HG03575 (cell line): ENCODE measurements around the gene SESN3.
"Not testable (repeated sequence)": the region's sequence is repeated elsewhere in the genome, so short reads cannot be mapped to it uniquely, and the experiment has no call there.

Experiments
- ATAC-seq: cut with Tn5 transposase; IDR thresholded peaks from one replicate; pipeline ENCODE4 v1.9.1; 2021; ENCODE audit not compliant: unreplicated experiment, insufficient number of reproducible peaks, low FRiP score; ENCODE audit errors: extremely low read depth

SESN3 gene

GRCh38 chr11:95229199-95229992, 1.6 kb downstream of the SESN3 start:
- no peak for ATAC-seq

GRCh38 chr11:95228081-95228749, 2.8 kb downstream of the SESN3 start:
- ATAC-seq, result no peak

- not testable (repeated sequence) for ATAC-seq
Observed at GRCh38 chr11:95227060-95227459, 3.9 kb downstream of the SESN3 start.

GRCh38 chr11:95222817-95223216, 8.2 kb downstream of the SESN3 start:
- ATAC-seq, result no peak

- no peak for ATAC-seq
Observed at GRCh38 chr11:95219599-95219998, 11.4 kb downstream of the SESN3 start.

GRCh38 chr11:95218149-95218548, 12.9 kb downstream of the SESN3 start:
- no peak for ATAC-seq

GRCh38 chr11:95212609-95213008, 18.4 kb downstream of the SESN3 start:
- ATAC-seq, result no peak

- ATAC-seq, result not testable (repeated sequence)
Observed at GRCh38 chr11:95209535-95209934, 21.5 kb downstream of the SESN3 start.

- no peak for ATAC-seq
Observed at GRCh38 chr11:95200781-95201457, 30.1 kb downstream of the SESN3 start.

- no peak for ATAC-seq
Observed at GRCh38 chr11:95195831-95196230, 35.2 kb downstream of the SESN3 start.

GRCh38 chr11:95193541-95193940, 37.5 kb downstream of the SESN3 start:
- no peak for ATAC-seq

- ATAC-seq, result no peak
Observed at GRCh38 chr11:95192717-95193116, 38.3 kb downstream of the SESN3 start.

GRCh38 chr11:95187723-95188122, 43.3 kb downstream of the SESN3 start:
- no peak for ATAC-seq

GRCh38 chr11:95182397-95182796, 48.6 kb downstream of the SESN3 start:
- ATAC-seq, result no peak

- ATAC-seq, result no peak
Observed at GRCh38 chr11:95175818-95176380, 55.1 kb downstream of the SESN3 start.

- no peak for ATAC-seq
Observed at GRCh38 chr11:95170294-95170693, 60.7 kb downstream of the SESN3 start.

GRCh38 chr11:95166781-95167180, 64.2 kb downstream of the SESN3 start:
- no peak for ATAC-seq

GRCh38 chr11:95165638-95166037, 65.4 kb downstream of the SESN3 start:
- no peak for ATAC-seq

- ATAC-seq, result no peak
Observed at GRCh38 chr11:95163106-95163505, 67.9 kb downstream of the SESN3 start.

GRCh38 chr11:95161248-95161647, 69.8 kb downstream of the SESN3 start:
- no peak for ATAC-seq
